ENCODE results near the gene GEMIN7. TPM values are rescaled to one million over a fixed set of nuclear protein-coding genes. Genes with fewer than 3 reads are reported as not detected.
A peak's percentile ranks its signal among the peaks of the same experiment; 100 is the strongest.

Gene GEMIN7
- total RNA-seq, 1 donor from 2014 or later, result 16.1 TPM

DNA sequence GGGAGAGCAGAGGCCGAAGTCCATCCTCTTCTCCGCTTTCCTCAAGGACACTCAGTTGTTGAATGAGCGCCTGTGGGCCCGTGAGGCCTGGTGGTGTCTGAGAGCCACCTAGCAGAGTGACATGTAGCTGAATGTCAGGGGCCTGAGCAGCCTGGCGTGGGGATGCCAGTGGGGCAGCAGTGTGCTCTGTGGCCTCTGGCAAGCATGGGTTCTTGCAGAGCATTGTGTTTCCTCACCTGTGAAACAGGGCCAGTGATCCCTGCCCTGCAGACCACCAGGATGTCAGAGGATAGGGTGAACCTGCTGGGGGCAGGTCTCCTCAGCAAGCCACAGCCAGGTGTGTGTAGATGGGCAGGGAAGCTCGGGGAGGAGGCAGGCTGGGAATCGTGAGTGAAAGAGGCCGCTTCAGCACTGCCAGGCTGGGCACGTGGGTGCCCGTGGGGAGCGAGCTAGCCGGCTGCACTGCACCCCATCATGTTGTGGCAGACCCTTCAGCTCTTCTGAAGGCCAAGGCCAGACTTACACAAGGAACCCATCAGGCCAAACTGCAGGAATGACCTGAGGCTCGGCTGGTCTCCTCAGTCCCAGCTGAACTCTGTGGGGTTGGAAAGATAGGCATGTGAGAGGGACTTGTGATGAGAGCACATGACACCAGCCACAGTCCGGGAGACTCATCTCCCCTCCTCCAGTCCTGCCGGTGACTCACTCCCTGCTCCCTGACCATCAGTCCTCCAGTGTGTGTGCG is 18.9 kb downstream of the GEMIN7 start:
- H3K4me3 ChIP-seq, result no peak overlapping the region
- H3K4me1 ChIP-seq, result peaks cover 62% of the 10 kb centered on the region
- H3K36me3 ChIP-seq, result no peaks in the 10 kb centered on the region
- ATAC-seq (peak; percentile 22 to 47), DNase-seq (no peak)
- TF ChIP-seq, protein P1, sequence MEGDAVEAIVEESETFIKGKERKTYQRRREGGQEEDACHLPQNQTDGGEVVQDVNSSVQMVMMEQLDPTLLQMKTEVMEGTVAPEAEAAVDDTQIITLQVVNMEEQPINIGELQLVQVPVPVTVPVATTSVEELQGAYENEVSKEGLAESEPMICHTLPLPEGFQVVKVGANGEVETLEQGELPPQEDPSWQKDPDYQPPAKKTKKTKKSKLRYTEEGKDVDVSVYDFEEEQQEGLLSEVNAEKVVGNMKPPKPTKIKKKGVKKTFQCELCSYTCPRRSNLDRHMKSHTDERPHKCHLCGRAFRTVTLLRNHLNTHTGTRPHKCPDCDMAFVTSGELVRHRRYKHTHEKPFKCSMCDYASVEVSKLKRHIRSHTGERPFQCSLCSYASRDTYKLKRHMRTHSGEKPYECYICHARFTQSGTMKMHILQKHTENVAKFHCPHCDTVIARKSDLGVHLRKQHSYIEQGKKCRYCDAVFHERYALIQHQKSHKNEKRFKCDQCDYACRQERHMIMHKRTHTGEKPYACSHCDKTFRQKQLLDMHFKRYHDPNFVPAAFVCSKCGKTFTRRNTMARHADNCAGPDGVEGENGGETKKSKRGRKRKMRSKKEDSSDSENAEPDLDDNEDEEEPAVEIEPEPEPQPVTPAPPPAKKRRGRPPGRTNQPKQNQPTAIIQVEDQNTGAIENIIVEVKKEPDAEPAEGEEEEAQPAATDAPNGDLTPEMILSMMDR (IDR thresholded peaks at IDR 0.05), result no peak
- H3K9me3 ChIP-seq, result no peaks in the 10 kb centered on the region
- H3K27ac ChIP-seq, result peak overlapping the region; percentile 36
- intact Hi-C loops (cut with DNase I), result no loop called here
- no peaks in the 10 kb centered on the region for H3K27me3 ChIP-seq (ENCODE audit: low read depth)

DNA sequence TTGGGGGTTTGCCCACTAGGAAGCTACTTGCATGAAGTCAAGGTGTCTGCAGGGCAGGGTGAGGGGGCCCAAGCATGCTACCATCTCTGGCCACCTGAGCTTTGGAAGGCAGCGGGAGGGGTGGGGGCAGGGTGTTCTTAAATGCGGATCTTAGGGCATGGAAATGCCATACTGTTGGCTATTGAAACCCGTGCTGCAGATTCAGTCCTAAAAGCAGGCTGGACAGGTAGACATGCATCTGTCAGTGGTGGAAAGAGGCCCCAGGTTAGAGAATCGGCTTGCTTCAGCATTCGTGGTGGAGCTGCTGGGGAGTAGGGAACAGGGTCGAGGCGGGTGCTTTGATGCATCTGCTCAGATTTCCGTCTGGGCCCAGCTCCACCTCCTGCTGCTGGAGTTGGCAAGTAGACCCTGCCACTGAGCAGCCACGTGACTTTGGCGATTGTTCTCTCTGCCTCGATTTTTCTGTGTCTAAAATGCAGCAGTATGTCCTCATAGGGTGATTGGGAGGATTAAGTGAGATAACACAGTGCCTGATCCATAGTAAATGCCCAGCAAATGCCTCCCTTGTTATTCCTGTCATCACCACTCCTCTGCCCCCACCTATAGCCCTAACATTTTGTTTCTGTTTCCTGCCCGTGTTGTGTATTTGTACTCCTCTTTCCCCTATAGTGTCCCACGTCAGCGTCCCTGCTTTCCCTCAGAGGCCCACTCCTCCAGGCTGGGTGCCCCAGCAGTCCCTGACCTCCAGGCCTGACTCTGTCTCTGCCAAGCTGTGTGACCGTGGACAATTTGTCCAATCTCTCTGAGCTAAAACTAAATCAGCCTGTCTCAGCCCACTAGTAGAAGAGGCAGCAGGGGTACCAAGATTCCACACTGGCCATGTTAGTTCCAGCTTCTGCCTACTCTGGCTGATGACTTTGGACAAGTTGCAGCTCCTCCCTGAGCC is 19.7 kb downstream of the GEMIN7 start:
- no peak for ATAC-seq
- Histone ChIP-seq H3K4me3 (no peak overlapping the region), H3K4me1 (peaks cover 68% of the 10 kb centered on the region)

DNA sequence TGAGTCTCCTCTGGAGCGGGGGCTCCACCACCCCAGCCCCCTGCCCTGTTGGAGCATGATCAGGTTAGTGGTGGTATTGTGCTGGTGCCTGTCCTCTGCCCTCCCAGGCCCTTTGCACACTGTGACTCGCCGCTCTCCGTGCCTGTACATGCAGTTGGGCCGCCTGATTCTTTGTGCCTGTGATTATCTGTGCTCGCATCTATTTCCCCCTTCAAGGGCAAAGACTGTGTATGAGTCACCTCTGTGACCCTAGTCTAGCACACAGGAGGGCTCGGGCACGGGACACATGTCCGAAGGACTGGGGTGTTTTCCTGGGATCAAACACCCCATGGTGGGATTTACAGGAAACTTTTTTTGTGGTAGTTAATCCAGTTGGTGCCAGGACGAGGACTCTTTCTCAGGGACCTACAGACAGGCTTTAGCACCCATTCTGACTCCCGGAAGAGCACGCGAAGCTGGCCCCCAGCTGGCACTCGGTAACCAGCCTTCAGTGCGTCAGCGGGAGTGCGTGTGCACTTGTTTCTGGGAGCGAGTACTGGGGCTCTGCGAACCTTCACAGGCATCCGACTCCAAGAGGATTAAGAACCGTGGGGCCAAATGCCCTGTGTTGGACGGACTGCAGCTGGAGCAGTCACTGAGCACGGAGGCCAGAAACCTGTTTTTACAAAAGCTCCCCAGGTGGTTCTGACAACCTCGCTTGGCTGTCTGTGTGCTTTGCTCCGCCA is 20.6 kb downstream of the GEMIN7 start:
- TF ChIP-seq, protein P1 (IDR thresholded peaks at IDR 0.05), result no peak
- no peaks in the 10 kb centered on the region for H3K36me3 ChIP-seq
- no peak overlapping the region for H3K27ac ChIP-seq
- no peaks in the 10 kb centered on the region for H3K9me3 ChIP-seq
- peaks cover 68% of the 10 kb centered on the region for H3K4me1 ChIP-seq
- ATAC-seq (no peak), DNase-seq (no peak)
- no peaks in the 10 kb centered on the region for H3K27me3 ChIP-seq (ENCODE audit: low read depth)
- no peak overlapping the region for H3K4me3 ChIP-seq
- intact Hi-C loops (cut with DNase I), result no loop called here

More for the DNA sequence above, 19.7 kb downstream of the GEMIN7 start:
- intact Hi-C loops (cut with DNase I), result no loop called here
- Histone ChIP-seq H3K9me3 (no peaks in the 10 kb centered on the region), H3K27ac (no peak overlapping the region), H3K27me3 (ENCODE audit: low read depth) (no peaks in the 10 kb centered on the region), H3K36me3 (no peaks in the 10 kb centered on the region)
- DNase-seq, result no peak
- TF ChIP-seq, protein P1 (IDR thresholded peaks at IDR 0.05), result no peak

DNA sequence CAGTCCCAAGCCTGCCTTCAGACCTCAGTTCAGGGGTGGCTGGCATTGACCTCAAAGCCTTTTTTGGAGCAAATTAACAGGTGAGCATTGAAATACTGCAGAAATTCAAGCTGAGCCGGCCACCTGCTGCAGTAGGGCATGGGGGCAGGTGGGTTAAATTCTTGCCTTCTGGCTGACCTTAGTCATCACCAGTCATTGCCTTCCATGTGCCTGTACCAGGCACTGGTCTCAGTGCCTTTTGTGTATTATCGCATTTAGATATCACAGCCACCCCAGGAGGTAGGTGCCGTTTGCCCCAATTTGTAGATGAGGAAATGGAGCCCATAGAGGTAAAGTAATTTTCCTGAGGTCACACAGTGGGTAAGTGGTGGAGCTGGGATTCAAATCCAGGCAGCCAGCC is 21.1 kb downstream of the GEMIN7 start:
- intact Hi-C loops (cut with DNase I), result no loop called here
- Histone ChIP-seq H3K36me3 (no peaks in the 10 kb centered on the region), H3K4me3 (no peak overlapping the region), H3K4me1 (peaks cover 68% of the 10 kb centered on the region), H3K27ac (no peak overlapping the region), H3K9me3 (no peaks in the 10 kb centered on the region), H3K27me3 (ENCODE audit: low read depth) (no peaks in the 10 kb centered on the region)
- DNase-seq, result no peak
- ATAC-seq, result no peak
- TF ChIP-seq, protein P1 (IDR thresholded peaks at IDR 0.05), result no peak

DNA sequence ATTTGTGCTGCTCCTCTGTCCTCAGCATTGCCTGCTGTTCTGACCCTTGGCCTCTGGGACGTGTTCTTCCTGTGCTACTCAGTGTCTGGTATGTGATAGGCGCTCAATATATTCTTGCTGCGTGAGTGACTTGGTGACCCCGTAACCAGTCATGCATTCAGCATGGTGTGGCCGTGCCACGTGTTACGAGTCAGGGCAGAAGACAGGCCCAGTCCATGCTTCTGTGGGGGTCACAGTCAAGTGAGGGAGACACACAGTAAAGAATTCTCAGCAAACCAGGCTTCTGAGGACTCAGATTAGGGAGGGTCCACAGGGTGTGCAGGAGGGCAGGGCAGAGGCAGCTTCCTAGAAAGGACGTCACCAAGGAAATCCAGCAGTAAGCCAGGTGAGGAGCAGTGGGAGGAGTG is 21.8 kb downstream of the GEMIN7 start:
- Histone ChIP-seq H3K27ac (no peak overlapping the region), H3K4me3 (no peak overlapping the region), H3K27me3 (ENCODE audit: low read depth) (no peaks in the 10 kb centered on the region), H3K36me3 (no peaks in the 10 kb centered on the region), H3K4me1 (peaks cover 62% of the 10 kb centered on the region), H3K9me3 (no peaks in the 10 kb centered on the region)
- DNase-seq, result no peak
- TF ChIP-seq, protein P1 (IDR thresholded peaks at IDR 0.05), result no peak
- no peak for ATAC-seq
- intact Hi-C loops (cut with DNase I), result no loop called here

Measured in lower lobe of right lung (tissue), 2 donors.